ENCODE measurements around the gene GLI1. TPM values are rescaled to one million over a fixed set of nuclear protein-coding genes. Genes with fewer than 3 reads are reported as not detected.
"Not testable (repeated sequence)": the region's sequence is repeated elsewhere in the genome, so short reads cannot be mapped to it uniquely, and the experiment has no call there.

Gene GLI1
- total and polyA plus RNA-seq, 10 donors, result 0.46 to 3.6 (median 1.0) TPM

DNA sequence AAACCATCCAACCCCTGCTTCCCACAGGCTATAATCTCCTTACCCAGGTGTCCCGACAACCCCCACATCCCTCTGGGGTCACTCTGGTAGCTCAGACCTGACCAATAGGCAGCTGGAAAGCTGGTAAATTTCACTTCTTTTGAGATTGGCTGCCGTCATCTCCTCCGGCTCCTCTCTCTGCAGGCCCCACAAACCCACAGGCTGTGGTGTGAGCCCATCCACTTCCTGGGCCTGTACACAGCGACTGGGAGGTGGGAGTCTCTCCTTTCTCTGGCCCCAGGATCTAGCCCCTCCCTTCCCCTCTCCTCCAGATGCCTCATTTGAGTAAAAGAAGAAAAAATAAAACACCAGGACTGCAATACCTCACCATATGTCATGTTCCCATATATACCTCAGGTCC, 24.3 kb upstream of the GLI1 start:
- intact Hi-C loops (cut with DNase I; ENCODE audit: low total_unique reads), result no loop called here
- no peak for TF ChIP-seq POLR2A (IDR thresholded peaks at IDR 0.05)
- no peak for TF ChIP-seq POLR2AphosphoS5 (IDR thresholded peaks at IDR 0.05)
- TF ChIP-seq, protein P1, sequence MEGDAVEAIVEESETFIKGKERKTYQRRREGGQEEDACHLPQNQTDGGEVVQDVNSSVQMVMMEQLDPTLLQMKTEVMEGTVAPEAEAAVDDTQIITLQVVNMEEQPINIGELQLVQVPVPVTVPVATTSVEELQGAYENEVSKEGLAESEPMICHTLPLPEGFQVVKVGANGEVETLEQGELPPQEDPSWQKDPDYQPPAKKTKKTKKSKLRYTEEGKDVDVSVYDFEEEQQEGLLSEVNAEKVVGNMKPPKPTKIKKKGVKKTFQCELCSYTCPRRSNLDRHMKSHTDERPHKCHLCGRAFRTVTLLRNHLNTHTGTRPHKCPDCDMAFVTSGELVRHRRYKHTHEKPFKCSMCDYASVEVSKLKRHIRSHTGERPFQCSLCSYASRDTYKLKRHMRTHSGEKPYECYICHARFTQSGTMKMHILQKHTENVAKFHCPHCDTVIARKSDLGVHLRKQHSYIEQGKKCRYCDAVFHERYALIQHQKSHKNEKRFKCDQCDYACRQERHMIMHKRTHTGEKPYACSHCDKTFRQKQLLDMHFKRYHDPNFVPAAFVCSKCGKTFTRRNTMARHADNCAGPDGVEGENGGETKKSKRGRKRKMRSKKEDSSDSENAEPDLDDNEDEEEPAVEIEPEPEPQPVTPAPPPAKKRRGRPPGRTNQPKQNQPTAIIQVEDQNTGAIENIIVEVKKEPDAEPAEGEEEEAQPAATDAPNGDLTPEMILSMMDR (IDR thresholded peaks at IDR 0.05 in 8 of 11, conservative IDR thresholded peaks at IDR 0.05 in 3 of 11), result no peak
- DNase-seq, result no peak
- no peak overlapping the region for H3K4me3 ChIP-seq
- no peaks in the 10 kb centered on the region for H3K9me3 ChIP-seq
- no peaks in the 10 kb centered on the region for H3K36me3 ChIP-seq
- H3K27me3 ChIP-seq (replicated peaks in 1 of 7), result no peaks in the 10 kb centered on the region
- H3K27ac ChIP-seq, result no peak overlapping the region
- 31 to 48% (median 34%) methylated on average over 4 of the region's 4 CpGs for WGBS, 5 donors
- H3K4me1 ChIP-seq, result peaks cover 0 to 16% (median 8%) of the 10 kb centered on the region in 6 donors

DNA sequence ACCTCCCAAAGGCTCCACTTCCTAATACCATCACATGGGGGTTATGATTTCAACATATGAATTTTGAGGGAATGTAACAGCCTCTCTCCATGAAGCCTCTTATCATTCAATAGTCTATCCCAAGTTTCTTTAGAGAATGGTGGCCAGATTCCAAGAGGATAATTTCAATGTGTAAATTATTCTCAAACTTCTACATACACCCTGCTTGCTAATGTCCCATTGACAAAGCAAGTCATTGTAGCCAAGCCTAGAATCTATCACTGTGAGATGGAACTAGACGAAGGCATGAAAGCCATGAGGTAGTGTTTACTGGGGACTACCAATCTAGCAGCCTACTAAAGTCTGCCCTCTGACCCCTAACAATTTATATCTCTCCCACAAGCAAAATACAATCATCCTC, 21.2 kb upstream of the GLI1 start:
- intact Hi-C loops (cut with DNase I; ENCODE audit: low total_unique reads), result no loop called here
- TF ChIP-seq POLR2A (IDR thresholded peaks at IDR 0.05), result no peak
- TF ChIP-seq, protein P1 (IDR thresholded peaks at IDR 0.05 in 8 of 11, conservative IDR thresholded peaks at IDR 0.05 in 3 of 11), result no peak
- TF ChIP-seq POLR2AphosphoS5 (IDR thresholded peaks at IDR 0.05), result no peak
- no peak for DNase-seq
- H3K27ac ChIP-seq, result no peak overlapping the region
- WGBS, 5 donors, result 79 to 100% (median 94%) methylated on average over 1 of the region's 1 CpG
- peaks cover 0 to 17% (median 12%) of the 10 kb centered on the region in 8 donors for H3K9me3 ChIP-seq
- H3K27me3 ChIP-seq (replicated peaks in 1 of 7), result no peaks in the 10 kb centered on the region
- no peak overlapping the region for H3K4me3 ChIP-seq
- no peaks in the 10 kb centered on the region for H3K36me3 ChIP-seq
- H3K4me1 ChIP-seq, result peaks cover 0 to 9% (median 0%) of the 10 kb centered on the region in 6 donors

GRCh38 chr12:57439762-57440266, 19.8 kb upstream of the GLI1 start:
- no peak overlapping the region for H3K27ac ChIP-seq
- H3K4me3 ChIP-seq, result no peak overlapping the region
- H3K9me3 ChIP-seq, result peaks cover 0 to 17% (median 12%) of the 10 kb centered on the region in 8 donors
- no peaks in the 10 kb centered on the region for H3K27me3 ChIP-seq (replicated peaks in 1 of 7)
- 81 to 89% (median 85%) methylated on average over 4 of the region's 4 CpGs for WGBS, 5 donors
- no peaks in the 10 kb centered on the region for H3K36me3 ChIP-seq
- DNase-seq, result no peak
- no peak for TF ChIP-seq POLR2AphosphoS5 (IDR thresholded peaks at IDR 0.05)
- TF ChIP-seq, protein P1 (IDR thresholded peaks at IDR 0.05 in 8 of 11, conservative IDR thresholded peaks at IDR 0.05 in 3 of 11), result no peak
- no peak for TF ChIP-seq POLR2A (IDR thresholded peaks at IDR 0.05)
- intact Hi-C loops (cut with DNase I; ENCODE audit: low total_unique reads), result no loop called here
- H3K4me1 ChIP-seq, result peaks cover 0 to 8% (median 0%) of the 10 kb centered on the region in 6 donors

GRCh38 chr12:57441393-57441792, 18.2 kb upstream of the GLI1 start:
- H3K9me3 ChIP-seq, result peaks cover 0 to 17% (median 12%) of the 10 kb centered on the region in 8 donors
- intact Hi-C loops (cut with DNase I; ENCODE audit: low total_unique reads); H3K36me3 ChIP-seq; H3K4me1 ChIP-seq; H3K4me3 ChIP-seq; H3K27me3 ChIP-seq (replicated peaks in 1 of 7); DNase-seq; H3K27ac ChIP-seq: not testable (repeated sequence)
- WGBS, 5 donors, result 80 to 95% (median 89%) methylated on average over 2 of the region's 2 CpGs
